Astrocyte of the spinal cord (primary cell): ENCODE results near the gene CCDC177.
A peak's percentile ranks its signal among the peaks of the same experiment; 100 is the strongest.

ENCODE experiments used
- DNase-seq: peaks from one replicate; pipeline ENCODE4 v3.0.0; 2011; ENCODE audit warnings: low read depth, low spot score
- H3K4me3 ChIP-seq: 2 replicates; pipeline ENCODE4 v1.5.1; 2011; ENCODE audit warnings: low read depth, mild to moderate bottlenecking, low read length, moderate library complexity
- CTCF ChIP-seq: IDR thresholded peaks from 2 replicates; pipeline ENCODE4 v1.5.1; 2012; ENCODE audit warnings: low read depth, mild to moderate bottlenecking, low read length, inconsistent platforms
- in situ Hi-C: cut with HindIII; loops from 2 replicates; pipeline ENCODE4 v1.10.0; 2017; ENCODE audit warnings: low sequenced_read_pairs

Gene CCDC177

GRCh38 chr14:69537900-69538299 is 36.8 kb downstream of the CCDC177 start:
- no peak for TF ChIP-seq CTCF
- in situ Hi-C loops: no loop called here
- no peak for DNase-seq
- no peak overlapping the region for H3K4me3 ChIP-seq

GRCh38 chr14:69536971-69537370 is 37.7 kb downstream of the CCDC177 start:
- no peak for TF ChIP-seq CTCF
- in situ Hi-C loops: no loop called here
- no peak for DNase-seq
- no peak overlapping the region for H3K4me3 ChIP-seq

GRCh38 chr14:69535230-69535848 is 39.3 kb downstream of the CCDC177 start:
- peak; percentile 32 for DNase-seq
- in situ Hi-C loops: no loop called here
- peak; percentile 87 for TF ChIP-seq CTCF
- no peak overlapping the region for H3K4me3 ChIP-seq

GRCh38 chr14:69532561-69533340 is 41.9 kb downstream of the CCDC177 start:
- H3K4me3 ChIP-seq: no peak overlapping the region
- TF ChIP-seq CTCF: no peak
- no peak for DNase-seq
- in situ Hi-C loops: no loop called here

GRCh38 chr14:69531135-69531534 is 43.5 kb downstream of the CCDC177 start:
- TF ChIP-seq CTCF: no peak
- no peak overlapping the region for H3K4me3 ChIP-seq
- in situ Hi-C loops: no loop called here
- DNase-seq: no peak

- no peak for TF ChIP-seq CTCF
- DNase-seq: no peak
- in situ Hi-C loops: no loop called here
- H3K4me3 ChIP-seq: no peak overlapping the region
Measured at GRCh38 chr14:69530095-69530494, 44.6 kb downstream of the CCDC177 start.
